Astrocyte (in vitro differentiated cells and primary cell): ENCODE results near the gene GABARAPL2. TPM values are rescaled to one million over a fixed set of nuclear protein-coding genes. Genes with fewer than 3 reads are reported as not detected.

Source experiments
- DNase-seq: peaks from one replicate; pipeline ENCODE4 v3.0.0-alpha.2; 2010; ENCODE audit warnings: low read depth
- FAIRE-seq: peaks from 2 replicates; lab custom pipeline; 2011; peaks lifted over from hg19 to GRCh38; lab: Jason Lieb, UNC
- H2AFZ ChIP-seq: 2 replicates; pipeline ENCODE4 v1.6.0; 2012; ENCODE audit warnings: low read depth, low read length, inconsistent platforms
- H3K27ac ChIP-seq: 2 replicates; pipeline ENCODE4 v1.5.1; 2011; ENCODE audit warnings: low read depth, low read length, inconsistent platforms
- H3K27me3 ChIP-seq: 2 replicates; pipeline ENCODE4 v1.6.0; 2011; ENCODE audit warnings: low read length, inconsistent platforms; ENCODE audit not compliant: insufficient read depth
- H3K36me3 ChIP-seq: 2 replicates; pipeline ENCODE4 v1.5.1; 2011; ENCODE audit warnings: low read length, inconsistent platforms; ENCODE audit not compliant: insufficient read depth
- H3K4me1 ChIP-seq: 2 replicates; pipeline ENCODE4 v1.5.1; 2011; ENCODE audit warnings: low read length, inconsistent platforms; ENCODE audit not compliant: insufficient read depth
- H3K4me2 ChIP-seq: 2 replicates; pipeline ENCODE4 v1.6.0; 2012; ENCODE audit warnings: low read length, inconsistent platforms
- H3K4me3 ChIP-seq: 2 replicates; pipeline ENCODE4 v1.5.1; 2011; ENCODE audit warnings: low read depth, mild to moderate bottlenecking, low read length, inconsistent platforms; ENCODE audit not compliant: insufficient read depth
- H3K79me2 ChIP-seq: 2 replicates; pipeline ENCODE4 v1.6.0; 2012; ENCODE audit warnings: mild to moderate bottlenecking, low read length, inconsistent platforms; ENCODE audit not compliant: insufficient read depth
- H3K9ac ChIP-seq: 2 replicates; pipeline ENCODE4 v1.6.0; 2012; ENCODE audit warnings: mild to moderate bottlenecking, low read length, inconsistent platforms
- H3K9me3 ChIP-seq: 2 replicates; pipeline ENCODE4 v1.5.1; 2012; ENCODE audit warnings: low read depth, mild to moderate bottlenecking, low read length, inconsistent platforms; ENCODE audit not compliant: insufficient read depth
- H4K20me1 ChIP-seq: 2 replicates; pipeline ENCODE4 v1.6.0; 2012; ENCODE audit warnings: low read length, inconsistent platforms; ENCODE audit not compliant: insufficient read depth
- H3K27ac Mint-ChIP-seq: one replicate; pipeline ENCODE4 v1.8.0; 2021; ENCODE audit warnings: mild to moderate bottlenecking, mixed read lengths; ENCODE audit not compliant: unreplicated experiment
- H3K27me3 Mint-ChIP-seq: one replicate; pipeline ENCODE4 v1.8.0; 2021; ENCODE audit warnings: low read depth, mixed read lengths; ENCODE audit not compliant: unreplicated experiment
- H3K36me3 Mint-ChIP-seq: one replicate; pipeline ENCODE4 v1.8.0; 2021; ENCODE audit warnings: low read depth, mixed read lengths; ENCODE audit not compliant: unreplicated experiment
- H3K4me1 Mint-ChIP-seq: one replicate; pipeline ENCODE4 v1.8.0; 2021; ENCODE audit warnings: low read depth, mixed read lengths; ENCODE audit not compliant: unreplicated experiment
- H3K4me3 Mint-ChIP-seq: one replicate; pipeline ENCODE4 v1.8.0; 2021; ENCODE audit warnings: mild to moderate bottlenecking, moderate library complexity, mixed read lengths; ENCODE audit not compliant: unreplicated experiment
- H3K9me3 Mint-ChIP-seq: one replicate; pipeline ENCODE4 v1.8.0; 2021; ENCODE audit warnings: mild to moderate bottlenecking, mixed read lengths; ENCODE audit not compliant: unreplicated experiment
- EZH2 ChIP-seq: IDR thresholded peaks from 2 replicates; pipeline ENCODE4 v1.6.1; 2012; ENCODE audit warnings: mild to moderate bottlenecking, low read length, inconsistent platforms; ENCODE audit not compliant: insufficient read depth
- total RNA-seq: library from RNA; stranded (reverse); gene quantifications from 2 replicates; pipeline ENCODE4 v1.2.1, GENCODE V29; 2021
- TF ChIP-seq, protein P1 (sequence below): IDR thresholded peaks from 2 replicates; pipeline ENCODE4 v1.5.1; 2011; ENCODE audit warnings: low read depth, mild to moderate bottlenecking, inconsistent platforms, low read length, moderate library complexity; ENCODE audit not compliant: insufficient read depth

Gene GABARAPL2
- total RNA-seq, 1 donor from 2014 or later: 108 TPM

DNA sequence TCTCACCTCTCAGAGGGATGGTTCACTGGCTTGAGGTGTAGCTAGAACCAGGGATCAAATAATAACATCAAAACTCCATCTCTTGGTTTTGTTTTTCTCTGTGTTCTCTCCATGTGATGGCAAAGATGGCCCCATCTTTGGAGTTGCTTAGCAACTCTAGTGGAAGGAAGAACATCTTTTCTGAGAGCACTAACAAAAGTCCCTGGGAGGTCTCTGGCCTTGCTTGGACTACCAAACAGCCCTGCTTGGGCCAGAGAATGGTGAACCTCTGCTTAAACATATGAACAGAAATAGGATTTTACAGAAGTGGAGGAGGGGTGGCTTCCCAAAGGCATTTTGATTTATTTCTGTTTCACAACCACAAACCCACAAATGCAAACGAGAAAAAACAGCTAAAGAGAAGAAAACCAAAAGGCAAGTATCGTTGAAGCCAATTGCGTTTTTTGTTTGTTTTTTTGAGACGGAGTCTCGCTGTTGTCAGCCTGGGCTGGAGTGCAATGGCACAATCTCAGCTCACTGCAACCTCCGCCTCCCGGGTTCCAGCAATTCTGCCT, 13.2 kb downstream of the GABARAPL2 start:
- Mint-ChIP-seq H3K27me3 (no peaks in the 10 kb centered on the region), H3K27ac (no peak overlapping the region), H3K4me3 (no peak overlapping the region), H3K4me1 (no peaks in the 10 kb centered on the region), H3K9me3 (no peaks in the 10 kb centered on the region), H3K36me3 (peaks cover 14% of the 10 kb centered on the region)
- FAIRE-seq (no peak), DNase-seq (no peak)
- peaks cover 26% of the 10 kb centered on the region for H3K36me3 ChIP-seq
- no peaks in the 10 kb centered on the region for H3K27me3 ChIP-seq
- no peaks in the 10 kb centered on the region for H3K4me1 ChIP-seq
- no peak overlapping the region for H3K4me2 ChIP-seq
- H4K20me1 ChIP-seq: peaks cover 22% of the 10 kb centered on the region
- H3K4me3 ChIP-seq: no peak overlapping the region
- no peak overlapping the region for H2AFZ ChIP-seq
- peaks cover 6% of the 10 kb centered on the region for H3K79me2 ChIP-seq
- no peak for TF ChIP-seq EZH2
- no peaks in the 10 kb centered on the region for H3K9me3 ChIP-seq
- no peak overlapping the region for H3K9ac ChIP-seq
- H3K27ac ChIP-seq: no peak overlapping the region

DNA sequence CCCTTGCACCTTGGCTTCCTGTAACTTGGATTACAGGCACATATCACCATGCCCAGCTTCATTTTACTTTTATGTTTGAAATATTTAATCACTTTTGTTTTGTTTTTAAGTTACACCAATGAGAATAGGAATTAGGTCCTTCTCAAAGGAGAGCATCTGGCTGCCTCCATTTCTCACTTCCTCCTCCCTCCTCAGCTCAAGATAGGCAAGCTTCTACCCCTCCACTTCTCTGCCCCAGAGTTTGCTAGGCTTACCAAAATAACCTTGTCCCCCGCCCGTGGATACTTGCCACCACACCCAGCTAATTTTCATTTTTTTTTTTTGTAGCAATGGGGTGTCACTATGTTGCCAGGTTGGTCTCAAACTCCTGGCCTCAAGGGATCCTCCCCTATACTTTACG, 17.9 kb downstream of the GABARAPL2 start:
- H3K9ac ChIP-seq: no peak overlapping the region
- peaks cover 2% of the 10 kb centered on the region for H3K36me3 ChIP-seq
- no peaks in the 10 kb centered on the region for H3K79me2 ChIP-seq
- H3K36me3 Mint-ChIP-seq: peaks cover 9% of the 10 kb centered on the region
- no peaks in the 10 kb centered on the region for H3K27me3 ChIP-seq
- no peak overlapping the region for H2AFZ ChIP-seq
- no peaks in the 10 kb centered on the region for H3K9me3 ChIP-seq
- H3K27ac ChIP-seq: no peak overlapping the region
- H3K27me3 Mint-ChIP-seq: no peaks in the 10 kb centered on the region
- TF ChIP-seq EZH2: no peak
- TF ChIP-seq, protein P1, sequence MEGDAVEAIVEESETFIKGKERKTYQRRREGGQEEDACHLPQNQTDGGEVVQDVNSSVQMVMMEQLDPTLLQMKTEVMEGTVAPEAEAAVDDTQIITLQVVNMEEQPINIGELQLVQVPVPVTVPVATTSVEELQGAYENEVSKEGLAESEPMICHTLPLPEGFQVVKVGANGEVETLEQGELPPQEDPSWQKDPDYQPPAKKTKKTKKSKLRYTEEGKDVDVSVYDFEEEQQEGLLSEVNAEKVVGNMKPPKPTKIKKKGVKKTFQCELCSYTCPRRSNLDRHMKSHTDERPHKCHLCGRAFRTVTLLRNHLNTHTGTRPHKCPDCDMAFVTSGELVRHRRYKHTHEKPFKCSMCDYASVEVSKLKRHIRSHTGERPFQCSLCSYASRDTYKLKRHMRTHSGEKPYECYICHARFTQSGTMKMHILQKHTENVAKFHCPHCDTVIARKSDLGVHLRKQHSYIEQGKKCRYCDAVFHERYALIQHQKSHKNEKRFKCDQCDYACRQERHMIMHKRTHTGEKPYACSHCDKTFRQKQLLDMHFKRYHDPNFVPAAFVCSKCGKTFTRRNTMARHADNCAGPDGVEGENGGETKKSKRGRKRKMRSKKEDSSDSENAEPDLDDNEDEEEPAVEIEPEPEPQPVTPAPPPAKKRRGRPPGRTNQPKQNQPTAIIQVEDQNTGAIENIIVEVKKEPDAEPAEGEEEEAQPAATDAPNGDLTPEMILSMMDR: no peak
- H3K4me2 ChIP-seq: no peak overlapping the region
- no peak overlapping the region for H3K4me3 ChIP-seq
- H3K4me1 Mint-ChIP-seq: no peaks in the 10 kb centered on the region
- no peaks in the 10 kb centered on the region for H3K4me1 ChIP-seq
- no peak overlapping the region for H3K27ac Mint-ChIP-seq
- DNase-seq (no peak), FAIRE-seq (no peak)
- H3K4me3 Mint-ChIP-seq: no peak overlapping the region
- H4K20me1 ChIP-seq: no peaks in the 10 kb centered on the region
- H3K9me3 Mint-ChIP-seq: no peaks in the 10 kb centered on the region

GRCh38 chr16:75588716-75589115, 22.5 kb downstream of the GABARAPL2 start:
- H3K4me1 ChIP-seq: peaks cover 15% of the 10 kb centered on the region
- no peaks in the 10 kb centered on the region for H3K27me3 Mint-ChIP-seq
- no peaks in the 10 kb centered on the region for H3K9me3 ChIP-seq
- H2AFZ ChIP-seq: no peak overlapping the region
- no peak overlapping the region for H3K27ac Mint-ChIP-seq
- H3K36me3 Mint-ChIP-seq: peaks cover 8% of the 10 kb centered on the region
- no peak for TF ChIP-seq EZH2
- TF ChIP-seq, protein P1: no peak
- DNase-seq (no peak), FAIRE-seq (no peak)
- H3K4me1 Mint-ChIP-seq: peaks cover 14% of the 10 kb centered on the region
- no peaks in the 10 kb centered on the region for H3K79me2 ChIP-seq
- H3K4me2 ChIP-seq: no peak overlapping the region
- H3K4me3 ChIP-seq: no peak overlapping the region
- no peaks in the 10 kb centered on the region for H3K27me3 ChIP-seq
- H3K9ac ChIP-seq: no peak overlapping the region
- no peaks in the 10 kb centered on the region for H3K9me3 Mint-ChIP-seq
- H3K4me3 Mint-ChIP-seq: no peak overlapping the region
- H3K27ac ChIP-seq: no peak overlapping the region
- H3K36me3 ChIP-seq: no peaks in the 10 kb centered on the region
- H4K20me1 ChIP-seq: peaks cover under 1% of the 10 kb centered on the region
